AG09309 (cell line): ENCODE results near the gene APOL1.

Experiments used
- DNase-seq: peaks from one replicate; pipeline ENCODE4 v3.0.0-alpha.2; 2010; ENCODE audit warnings: low read depth
- H3K4me3 ChIP-seq: 2 replicates; pipeline ENCODE4 v1.5.1; 2011; ENCODE audit warnings: mild to moderate bottlenecking, low read depth, low read length, moderate library complexity; ENCODE audit not compliant: control insufficient read depth
- TF ChIP-seq, protein P1 (sequence below): IDR thresholded peaks from 2 replicates; pipeline ENCODE4 v1.5.1; 2011; ENCODE audit warnings: mild to moderate bottlenecking, low read depth, low read length, inconsistent platforms; ENCODE audit not compliant: insufficient read depth, control insufficient read depth; ENCODE audit errors: missing control alignments

The APOL1 gene

DNA sequence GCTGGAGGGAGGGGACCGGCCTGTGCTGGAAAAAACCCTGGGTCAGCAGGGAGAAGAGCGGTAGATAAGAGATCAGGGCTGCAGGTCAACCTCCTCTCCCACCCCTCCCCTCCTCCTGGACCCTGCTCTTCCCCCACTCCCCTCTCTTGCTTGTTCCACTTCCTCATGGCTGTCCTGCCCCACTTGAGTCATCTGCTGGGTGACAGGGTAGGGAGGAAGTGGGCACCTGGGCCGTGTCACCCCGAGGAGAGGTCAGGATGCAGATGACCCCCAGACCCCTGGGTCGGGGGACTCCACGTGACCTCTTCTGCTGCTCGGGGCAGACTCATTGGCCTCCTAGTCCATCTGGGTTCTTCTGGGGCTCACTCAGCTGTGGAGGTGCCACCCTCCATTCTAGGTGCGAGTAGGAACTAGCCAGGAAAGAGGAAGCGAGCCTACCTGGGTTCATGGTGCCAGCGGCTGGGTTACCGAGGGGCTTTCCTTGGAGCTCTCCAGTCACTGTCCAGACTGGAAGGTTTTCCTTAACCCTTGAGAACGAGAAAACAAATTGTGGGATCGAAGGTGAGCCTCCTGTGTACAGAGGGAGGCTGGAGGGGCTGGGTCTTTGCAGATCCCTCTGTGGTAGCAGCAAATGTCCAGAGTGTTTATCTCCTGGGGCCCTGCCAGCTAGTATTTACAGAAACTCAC lies 20.1 kb upstream of the APOL1 start:
- TF ChIP-seq, protein P1, sequence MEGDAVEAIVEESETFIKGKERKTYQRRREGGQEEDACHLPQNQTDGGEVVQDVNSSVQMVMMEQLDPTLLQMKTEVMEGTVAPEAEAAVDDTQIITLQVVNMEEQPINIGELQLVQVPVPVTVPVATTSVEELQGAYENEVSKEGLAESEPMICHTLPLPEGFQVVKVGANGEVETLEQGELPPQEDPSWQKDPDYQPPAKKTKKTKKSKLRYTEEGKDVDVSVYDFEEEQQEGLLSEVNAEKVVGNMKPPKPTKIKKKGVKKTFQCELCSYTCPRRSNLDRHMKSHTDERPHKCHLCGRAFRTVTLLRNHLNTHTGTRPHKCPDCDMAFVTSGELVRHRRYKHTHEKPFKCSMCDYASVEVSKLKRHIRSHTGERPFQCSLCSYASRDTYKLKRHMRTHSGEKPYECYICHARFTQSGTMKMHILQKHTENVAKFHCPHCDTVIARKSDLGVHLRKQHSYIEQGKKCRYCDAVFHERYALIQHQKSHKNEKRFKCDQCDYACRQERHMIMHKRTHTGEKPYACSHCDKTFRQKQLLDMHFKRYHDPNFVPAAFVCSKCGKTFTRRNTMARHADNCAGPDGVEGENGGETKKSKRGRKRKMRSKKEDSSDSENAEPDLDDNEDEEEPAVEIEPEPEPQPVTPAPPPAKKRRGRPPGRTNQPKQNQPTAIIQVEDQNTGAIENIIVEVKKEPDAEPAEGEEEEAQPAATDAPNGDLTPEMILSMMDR, result no peak
- no peak for DNase-seq
- H3K4me3 ChIP-seq, result no peak overlapping the region

DNA sequence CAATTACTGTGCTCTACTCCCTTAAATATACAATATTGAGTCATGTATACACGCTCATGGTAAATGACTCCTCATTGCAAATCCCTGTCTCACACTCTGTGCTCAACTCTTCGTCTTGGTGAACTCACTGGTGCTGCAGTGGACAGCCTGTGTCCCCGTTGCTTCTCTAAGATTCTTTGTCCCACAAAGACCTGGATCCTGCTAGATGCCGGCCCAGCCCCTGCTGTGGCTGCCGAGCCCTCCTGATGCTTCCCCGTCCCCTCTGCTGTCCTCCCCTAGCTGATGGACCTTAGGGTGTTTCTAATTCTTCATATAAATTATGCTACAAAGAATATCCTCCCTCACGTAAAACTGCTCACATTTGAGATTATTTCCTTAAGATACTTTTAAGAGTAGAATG lies 19.1 kb upstream of the APOL1 start:
- DNase-seq, result no peak
- TF ChIP-seq, protein P1, result no peak
- H3K4me3 ChIP-seq, result no peak overlapping the region

DNA sequence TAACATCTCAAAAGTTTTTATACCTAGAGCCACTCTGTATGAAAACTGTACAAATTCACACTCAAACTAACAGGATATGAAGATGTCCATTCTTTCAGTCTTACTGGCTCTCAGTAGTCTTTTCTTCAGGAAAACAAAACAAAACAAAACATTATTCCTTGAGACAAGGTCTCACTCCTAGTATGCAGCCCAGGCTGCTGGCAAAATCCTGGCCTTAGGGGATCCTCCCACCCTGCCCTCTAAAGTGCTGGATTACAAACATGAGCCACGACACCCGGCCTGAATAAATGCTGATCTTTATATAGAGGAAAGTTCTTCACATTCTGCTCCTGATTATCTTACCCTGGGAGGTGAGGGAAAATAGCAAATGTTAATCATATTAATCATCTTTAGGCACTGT lies 18.7 kb upstream of the APOL1 start:
- TF ChIP-seq, protein P1, result no peak
- DNase-seq, result no peak
- H3K4me3 ChIP-seq, result no peak overlapping the region

DNA sequence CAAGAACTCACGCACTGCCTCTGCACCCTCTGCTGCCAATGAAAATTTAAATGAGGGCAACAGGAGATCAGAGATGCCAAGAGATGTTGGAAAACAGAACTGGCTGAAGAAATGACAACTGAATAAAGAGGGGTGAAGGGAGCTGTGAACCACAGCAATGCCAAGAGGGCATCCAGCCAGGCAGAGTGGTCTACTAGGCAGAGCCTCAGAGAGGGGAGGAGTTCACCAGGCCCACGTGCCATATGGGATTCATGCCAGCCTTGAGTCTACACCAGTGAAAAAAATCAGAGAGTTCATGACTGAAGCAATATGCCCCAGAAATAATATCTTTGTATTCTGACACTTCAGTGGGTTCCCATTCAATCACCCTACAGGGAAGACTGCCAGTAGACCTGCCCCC lies 18.0 kb upstream of the APOL1 start:
- DNase-seq, result no peak
- no peak overlapping the region for H3K4me3 ChIP-seq
- TF ChIP-seq, protein P1, result no peak

DNA sequence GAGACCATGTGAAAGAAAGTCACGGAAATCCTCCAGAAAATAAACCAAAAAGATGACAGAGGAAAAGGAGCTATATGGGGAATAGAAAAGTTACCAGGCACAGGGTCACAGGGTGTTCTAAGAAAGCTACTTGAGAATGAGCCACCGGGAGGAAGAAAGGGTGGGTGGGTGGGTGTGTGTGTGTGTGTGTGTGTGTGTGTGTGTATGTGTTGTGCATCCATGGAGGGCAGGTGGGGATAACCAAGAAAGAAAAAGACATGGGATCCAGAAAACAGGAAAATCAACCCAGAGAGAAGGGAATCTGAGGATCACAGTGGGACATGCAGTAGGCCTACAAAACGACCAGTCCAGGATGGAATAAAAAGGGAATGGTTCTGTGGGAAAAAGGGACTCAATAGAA lies 17.3 kb upstream of the APOL1 start:
- H3K4me3 ChIP-seq, result no peak overlapping the region
- TF ChIP-seq, protein P1, result no peak
- no peak for DNase-seq

DNA sequence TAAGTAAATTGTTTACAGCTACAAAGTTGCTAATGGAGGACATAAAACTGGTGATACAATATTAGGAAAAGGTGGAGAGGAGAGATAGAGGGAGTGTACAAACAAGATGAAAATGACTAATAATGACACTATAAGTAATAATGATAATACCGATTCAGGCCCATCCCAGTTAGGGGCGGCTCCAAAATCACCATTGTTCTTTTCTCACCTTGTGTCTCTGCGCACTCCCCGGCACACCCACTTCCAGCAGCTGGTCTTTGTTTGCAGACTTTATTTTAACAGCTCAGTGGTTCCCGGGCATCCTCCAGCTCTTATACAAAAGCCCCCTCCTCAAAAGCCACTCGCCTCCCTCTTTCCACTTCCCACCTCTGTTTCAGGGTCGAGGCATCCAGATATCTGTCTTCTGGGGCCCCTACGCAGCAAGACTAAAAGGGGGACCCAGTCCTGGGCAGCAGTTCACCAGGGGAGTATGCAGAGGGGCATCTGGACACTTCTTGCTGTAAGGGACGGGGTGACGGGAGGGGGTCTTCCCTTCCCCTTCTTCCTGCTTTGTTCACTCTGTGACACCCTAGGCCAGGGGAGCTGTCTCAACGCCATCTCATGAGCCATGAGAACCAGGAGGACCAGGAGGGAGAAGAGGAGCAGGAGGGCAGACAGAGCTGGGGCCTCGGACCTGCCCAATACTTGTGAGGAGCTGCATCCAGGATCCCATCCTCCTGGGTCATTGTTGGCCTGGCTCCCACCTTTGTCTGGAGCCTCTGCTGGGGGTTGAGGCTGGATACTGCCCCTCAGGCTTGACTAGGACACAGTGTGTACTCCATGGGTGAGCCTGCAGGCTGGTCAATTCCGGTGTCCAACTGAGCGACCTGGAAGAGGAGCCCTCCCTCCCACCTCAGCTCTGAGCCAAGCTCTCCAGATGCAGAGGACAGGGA lies 16.3 kb upstream of the APOL1 start:
- no peak overlapping the region for H3K4me3 ChIP-seq
- TF ChIP-seq, protein P1, result no peak
- no peak for DNase-seq
